ENCODE results near the gene NALCN. TPM values are rescaled to one million over a fixed set of nuclear protein-coding genes. Genes with fewer than 3 reads are reported as not detected.

NALCN gene
- total and polyA plus RNA-seq, 2 experiments from 2014 or later = 0.50 to 0.87 TPM

DNA sequence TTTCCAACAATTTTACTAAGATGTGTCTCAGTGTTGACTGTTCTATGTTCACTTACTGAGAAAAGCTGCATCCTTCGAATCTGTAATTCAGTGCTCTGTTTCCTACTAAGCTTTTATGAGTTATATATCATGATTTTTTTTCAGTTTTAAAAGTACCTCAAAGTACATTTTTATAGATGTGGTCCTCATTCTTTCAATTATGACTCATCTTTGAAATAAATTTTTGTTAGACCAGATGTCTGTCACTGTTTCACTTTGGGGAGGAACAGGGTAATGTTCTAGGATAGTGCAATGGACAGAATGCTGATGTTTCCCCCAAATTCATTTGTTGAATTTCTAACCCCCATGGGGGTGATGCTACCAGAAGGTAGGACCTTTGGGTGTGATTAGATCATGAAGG, 74.8 kb downstream of the NALCN start:
- ATAC-seq = no peak
- Mint-ChIP-seq H3K27ac (no peak overlapping the region), H3K9me3 (peaks cover 5% of the 10 kb centered on the region; the same call in 1 of the 3 replicates), H3K4me1 (no peaks in the 10 kb centered on the region), H3K4me3 (no peak overlapping the region), H3K27me3 (ENCODE audit: insufficient read depth, low read depth, poor library complexity) (no peaks in the 10 kb centered on the region), H3K36me3 (ENCODE audit: low read depth) (no peaks in the 10 kb centered on the region)
- no peak for DNase-seq (ENCODE audit: low spot score)
- Histone ChIP-seq H3K27me3 (ENCODE audit: insufficient read depth) (no peaks in the 10 kb centered on the region), H3K27ac (ENCODE audit: low read depth) (no peak overlapping the region), H3K36me3 (ENCODE audit: insufficient read depth) (no peaks in the 10 kb centered on the region), H3K4me2 (no peak overlapping the region), H3K9me2 (ENCODE audit: insufficient read depth) (peaks cover 3% of the 10 kb centered on the region; the same call in 1 of the 2 replicates), H3F3A (replicated peaks; ENCODE audit: low read depth) (no peaks in the 10 kb centered on the region), H3K4me1 (ENCODE audit: insufficient read depth) (no peaks in the 10 kb centered on the region), H2AFZ (no peak overlapping the region), H3K79me2 (replicated peaks; ENCODE audit: insufficient read depth) (no peaks in the 10 kb centered on the region), H4K20me1 (replicated peaks; ENCODE audit: insufficient read depth) (no peaks in the 10 kb centered on the region), H3K4me3 (no peak overlapping the region)
- TF ChIP-seq STAT1 (IDR thresholded peaks at IDR 0.05; ENCODE audit: unreplicated experiment) (no peak), ZNF114 (CRISPR knock-in tag; IDR thresholded peaks at IDR 0.05) (no peak)
- TF ChIP-seq, protein P1, sequence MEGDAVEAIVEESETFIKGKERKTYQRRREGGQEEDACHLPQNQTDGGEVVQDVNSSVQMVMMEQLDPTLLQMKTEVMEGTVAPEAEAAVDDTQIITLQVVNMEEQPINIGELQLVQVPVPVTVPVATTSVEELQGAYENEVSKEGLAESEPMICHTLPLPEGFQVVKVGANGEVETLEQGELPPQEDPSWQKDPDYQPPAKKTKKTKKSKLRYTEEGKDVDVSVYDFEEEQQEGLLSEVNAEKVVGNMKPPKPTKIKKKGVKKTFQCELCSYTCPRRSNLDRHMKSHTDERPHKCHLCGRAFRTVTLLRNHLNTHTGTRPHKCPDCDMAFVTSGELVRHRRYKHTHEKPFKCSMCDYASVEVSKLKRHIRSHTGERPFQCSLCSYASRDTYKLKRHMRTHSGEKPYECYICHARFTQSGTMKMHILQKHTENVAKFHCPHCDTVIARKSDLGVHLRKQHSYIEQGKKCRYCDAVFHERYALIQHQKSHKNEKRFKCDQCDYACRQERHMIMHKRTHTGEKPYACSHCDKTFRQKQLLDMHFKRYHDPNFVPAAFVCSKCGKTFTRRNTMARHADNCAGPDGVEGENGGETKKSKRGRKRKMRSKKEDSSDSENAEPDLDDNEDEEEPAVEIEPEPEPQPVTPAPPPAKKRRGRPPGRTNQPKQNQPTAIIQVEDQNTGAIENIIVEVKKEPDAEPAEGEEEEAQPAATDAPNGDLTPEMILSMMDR (conservative IDR thresholded peaks at IDR 0.05; ENCODE audit: low read depth in 2 of 2) = no peak

DNA sequence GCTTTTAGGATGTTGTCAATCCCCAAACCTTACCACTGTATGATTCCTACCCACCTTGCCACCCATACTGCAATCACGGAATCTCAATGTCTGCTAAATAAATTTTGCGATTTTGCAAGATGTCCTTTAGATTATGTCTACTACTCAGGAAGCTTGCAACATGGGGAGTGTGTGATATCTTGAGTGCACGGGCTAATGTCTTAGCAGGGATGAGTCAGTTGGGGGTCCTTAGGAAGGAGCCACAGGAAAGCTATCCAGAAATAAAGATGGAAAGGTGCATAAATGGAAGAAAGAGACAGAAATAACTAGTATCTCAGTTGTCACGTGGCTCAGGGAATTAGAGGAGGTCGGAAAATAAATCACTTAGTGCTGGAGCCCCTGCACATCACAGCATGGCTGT, 77.1 kb downstream of the NALCN start:
- no peak overlapping the region for H3K4me3 Mint-ChIP-seq
- H3K36me3 Mint-ChIP-seq (ENCODE audit: low read depth) = no peaks in the 10 kb centered on the region
- DNase-seq (ENCODE audit: low spot score) (no peak), ATAC-seq (no peak)
- H3F3A ChIP-seq (replicated peaks; ENCODE audit: low read depth) = no peaks in the 10 kb centered on the region
- no peaks in the 10 kb centered on the region for H3K4me1 ChIP-seq (ENCODE audit: insufficient read depth)
- H3K27me3 ChIP-seq (ENCODE audit: insufficient read depth) = no peaks in the 10 kb centered on the region
- no peak overlapping the region for H3K4me3 ChIP-seq
- no peaks in the 10 kb centered on the region; the same call in 2 of the 3 replicates for H3K4me1 Mint-ChIP-seq
- H3K36me3 ChIP-seq (ENCODE audit: insufficient read depth) = no peaks in the 10 kb centered on the region
- H3K4me2 ChIP-seq = no peak overlapping the region
- peaks cover 3% of the 10 kb centered on the region; the same call in 1 of the 2 replicates for H3K9me2 ChIP-seq (ENCODE audit: insufficient read depth)
- H3K79me2 ChIP-seq (replicated peaks; ENCODE audit: insufficient read depth) = no peaks in the 10 kb centered on the region
- H2AFZ ChIP-seq = no peak overlapping the region
- no peaks in the 10 kb centered on the region for H4K20me1 ChIP-seq (replicated peaks; ENCODE audit: insufficient read depth)
- H3K9me3 Mint-ChIP-seq = peaks cover 5% of the 10 kb centered on the region; the same call in 1 of the 3 replicates
- no peak overlapping the region for H3K27ac ChIP-seq (ENCODE audit: low read depth)
- no peak overlapping the region for H3K27ac Mint-ChIP-seq
- H3K27me3 Mint-ChIP-seq (ENCODE audit: insufficient read depth, low read depth, poor library complexity) = no peaks in the 10 kb centered on the region
- TF ChIP-seq EZH2 (IDR thresholded peaks at IDR 0.05; ENCODE audit: low read depth, unreplicated experiment) (no peak), JUNB (IDR thresholded peaks at IDR 0.05; ENCODE audit: unreplicated experiment) (no peak), POLR2AphosphoS5 (IDR thresholded peaks at IDR 0.05; ENCODE audit: low read depth) (no peak), STAT1 (IDR thresholded peaks at IDR 0.05; ENCODE audit: unreplicated experiment) (no peak)
- TF ChIP-seq, protein P2, sequence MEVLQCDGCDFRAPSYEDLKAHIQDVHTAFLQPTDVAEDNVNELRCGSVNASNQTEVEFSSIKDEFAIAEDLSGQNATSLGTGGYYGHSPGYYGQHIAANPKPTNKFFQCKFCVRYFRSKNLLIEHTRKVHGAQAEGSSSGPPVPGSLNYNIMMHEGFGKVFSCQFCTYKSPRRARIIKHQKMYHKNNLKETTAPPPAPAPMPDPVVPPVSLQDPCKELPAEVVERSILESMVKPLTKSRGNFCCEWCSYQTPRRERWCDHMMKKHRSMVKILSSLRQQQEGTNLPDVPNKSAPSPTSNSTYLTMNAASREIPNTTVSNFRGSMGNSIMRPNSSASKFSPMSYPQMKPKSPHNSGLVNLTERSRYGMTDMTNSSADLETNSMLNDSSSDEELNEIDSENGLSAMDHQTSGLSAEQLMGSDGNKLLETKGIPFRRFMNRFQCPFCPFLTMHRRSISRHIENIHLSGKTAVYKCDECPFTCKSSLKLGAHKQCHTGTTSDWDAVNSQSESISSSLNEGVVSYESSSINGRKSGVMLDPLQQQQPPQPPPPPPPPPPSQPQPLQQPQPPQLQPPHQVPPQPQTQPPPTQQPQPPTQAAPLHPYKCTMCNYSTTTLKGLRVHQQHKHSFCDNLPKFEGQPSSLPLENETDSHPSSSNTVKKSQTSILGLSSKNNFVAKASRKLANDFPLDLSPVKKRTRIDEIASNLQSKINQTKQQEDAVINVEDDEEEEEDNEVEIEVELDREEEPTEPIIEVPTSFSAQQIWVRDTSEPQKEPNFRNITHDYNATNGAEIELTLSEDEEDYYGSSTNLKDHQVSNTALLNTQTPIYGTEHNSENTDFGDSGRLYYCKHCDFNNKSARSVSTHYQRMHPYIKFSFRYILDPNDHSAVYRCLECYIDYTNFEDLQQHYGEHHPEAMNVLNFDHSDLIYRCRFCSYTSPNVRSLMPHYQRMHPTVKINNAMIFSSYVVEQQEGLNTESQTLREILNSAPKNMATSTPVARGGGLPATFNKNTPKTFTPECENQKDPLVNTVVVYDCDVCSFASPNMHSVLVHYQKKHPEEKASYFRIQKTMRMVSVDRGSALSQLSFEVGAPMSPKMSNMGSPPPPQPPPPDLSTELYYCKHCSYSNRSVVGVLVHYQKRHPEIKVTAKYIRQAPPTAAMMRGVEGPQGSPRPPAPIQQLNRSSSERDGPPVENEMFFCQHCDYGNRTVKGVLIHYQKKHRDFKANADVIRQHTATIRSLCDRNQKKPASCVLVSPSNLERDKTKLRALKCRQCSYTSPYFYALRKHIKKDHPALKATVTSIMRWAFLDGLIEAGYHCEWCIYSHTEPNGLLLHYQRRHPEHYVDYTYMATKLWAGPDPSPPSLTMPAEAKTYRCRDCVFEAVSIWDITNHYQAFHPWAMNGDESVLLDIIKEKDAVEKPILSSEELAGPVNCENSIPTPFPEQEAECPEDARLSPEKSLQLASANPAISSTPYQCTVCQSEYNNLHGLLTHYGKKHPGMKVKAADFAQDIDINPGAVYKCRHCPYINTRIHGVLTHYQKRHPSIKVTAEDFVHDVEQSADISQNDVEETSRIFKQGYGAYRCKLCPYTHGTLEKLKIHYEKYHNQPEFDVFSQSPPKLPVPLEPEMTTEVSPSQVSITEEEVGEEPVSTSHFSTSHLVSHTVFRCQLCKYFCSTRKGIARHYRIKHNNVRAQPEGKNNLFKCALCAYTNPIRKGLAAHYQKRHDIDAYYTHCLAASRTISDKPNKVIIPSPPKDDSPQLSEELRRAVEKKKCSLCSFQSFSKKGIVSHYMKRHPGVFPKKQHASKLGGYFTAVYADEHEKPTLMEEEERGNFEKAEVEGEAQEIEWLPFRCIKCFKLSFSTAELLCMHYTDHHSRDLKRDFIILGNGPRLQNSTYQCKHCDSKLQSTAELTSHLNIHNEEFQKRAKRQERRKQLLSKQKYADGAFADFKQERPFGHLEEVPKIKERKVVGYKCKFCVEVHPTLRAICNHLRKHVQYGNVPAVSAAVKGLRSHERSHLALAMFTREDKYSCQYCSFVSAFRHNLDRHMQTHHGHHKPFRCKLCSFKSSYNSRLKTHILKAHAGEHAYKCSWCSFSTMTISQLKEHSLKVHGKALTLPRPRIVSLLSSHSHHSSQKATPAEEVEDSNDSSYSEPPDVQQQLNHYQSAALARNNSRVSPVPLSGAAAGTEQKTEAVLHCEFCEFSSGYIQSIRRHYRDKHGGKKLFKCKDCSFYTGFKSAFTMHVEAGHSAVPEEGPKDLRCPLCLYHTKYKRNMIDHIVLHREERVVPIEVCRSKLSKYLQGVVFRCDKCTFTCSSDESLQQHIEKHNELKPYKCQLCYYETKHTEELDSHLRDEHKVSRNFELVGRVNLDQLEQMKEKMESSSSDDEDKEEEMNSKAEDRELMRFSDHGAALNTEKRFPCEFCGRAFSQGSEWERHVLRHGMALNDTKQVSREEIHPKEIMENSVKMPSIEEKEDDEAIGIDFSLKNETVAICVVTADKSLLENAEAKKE (CRISPR knock-in tag; IDR thresholded peaks at IDR 0.05) = no peak
- TF ChIP-seq, protein P1 (conservative IDR thresholded peaks at IDR 0.05; ENCODE audit: low read depth in 2 of 2) = no peak
